GM12864 (cell line): ENCODE data around the gene EIF4E1B.
A peak's percentile ranks its signal among the peaks of the same experiment; 100 is the strongest.

Experiments used
- DNase-seq: peaks from one replicate; pipeline ENCODE4 v3.0.0-alpha.2; 2011; ENCODE audit warnings: low read depth
- H3K4me3 ChIP-seq: 2 replicates; pipeline ENCODE4 v1.5.1; 2011; ENCODE audit warnings: mild to moderate bottlenecking, low read depth, low read length, control low read depth
- CTCF ChIP-seq: IDR thresholded peaks from 2 replicates; pipeline ENCODE4 v1.5.1; 2011; ENCODE audit warnings: low read depth, mild to moderate bottlenecking, moderate library complexity, low read length, control low read depth, inconsistent platforms; ENCODE audit errors: missing control alignments

Gene EIF4E1B

GRCh38 chr5:176612855-176613254 lies 17.6 kb upstream of the EIF4E1B start:
- no peak for TF ChIP-seq CTCF
- H3K4me3 ChIP-seq, result no peak overlapping the region
- DNase-seq, result no peak

GRCh38 chr5:176614805-176615478 lies 15.5 kb upstream of the EIF4E1B start:
- TF ChIP-seq CTCF, result no peak
- H3K4me3 ChIP-seq, result no peak overlapping the region
- no peak for DNase-seq

DNA sequence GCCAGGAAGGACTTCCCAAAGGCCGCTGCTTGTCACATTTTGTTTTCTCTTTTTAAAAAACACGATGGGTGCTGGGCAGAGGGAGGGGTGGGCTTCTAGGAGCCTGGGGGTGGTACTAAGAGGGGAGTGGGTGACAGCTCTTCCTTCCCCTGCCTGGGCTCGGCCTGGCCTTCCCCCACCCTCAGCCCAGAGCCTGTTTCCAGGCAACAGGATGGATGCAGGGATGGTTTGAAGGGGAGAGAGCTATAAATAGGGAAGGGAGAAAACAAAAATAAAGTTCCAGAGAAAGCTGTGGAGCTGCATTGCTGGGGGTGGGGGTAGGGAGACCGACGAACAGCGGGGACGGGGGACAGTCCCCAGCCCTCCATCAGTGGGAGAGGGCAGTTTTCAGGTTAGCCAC lies 14.0 kb upstream of the EIF4E1B start:
- no peak overlapping the region for H3K4me3 ChIP-seq
- DNase-seq, result no peak
- TF ChIP-seq CTCF, result no peak

- no peak for DNase-seq
- H3K4me3 ChIP-seq, result no peak overlapping the region
- TF ChIP-seq CTCF, result no peak
These were observed 11.7 kb upstream of the EIF4E1B start for GRCh38 chr5:176618783-176619182.

GRCh38 chr5:176619203-176619568 lies 11.3 kb upstream of the EIF4E1B start:
- peak; percentile 17 for TF ChIP-seq CTCF
- no peak overlapping the region for H3K4me3 ChIP-seq
- DNase-seq, result peak; percentile 21

DNA sequence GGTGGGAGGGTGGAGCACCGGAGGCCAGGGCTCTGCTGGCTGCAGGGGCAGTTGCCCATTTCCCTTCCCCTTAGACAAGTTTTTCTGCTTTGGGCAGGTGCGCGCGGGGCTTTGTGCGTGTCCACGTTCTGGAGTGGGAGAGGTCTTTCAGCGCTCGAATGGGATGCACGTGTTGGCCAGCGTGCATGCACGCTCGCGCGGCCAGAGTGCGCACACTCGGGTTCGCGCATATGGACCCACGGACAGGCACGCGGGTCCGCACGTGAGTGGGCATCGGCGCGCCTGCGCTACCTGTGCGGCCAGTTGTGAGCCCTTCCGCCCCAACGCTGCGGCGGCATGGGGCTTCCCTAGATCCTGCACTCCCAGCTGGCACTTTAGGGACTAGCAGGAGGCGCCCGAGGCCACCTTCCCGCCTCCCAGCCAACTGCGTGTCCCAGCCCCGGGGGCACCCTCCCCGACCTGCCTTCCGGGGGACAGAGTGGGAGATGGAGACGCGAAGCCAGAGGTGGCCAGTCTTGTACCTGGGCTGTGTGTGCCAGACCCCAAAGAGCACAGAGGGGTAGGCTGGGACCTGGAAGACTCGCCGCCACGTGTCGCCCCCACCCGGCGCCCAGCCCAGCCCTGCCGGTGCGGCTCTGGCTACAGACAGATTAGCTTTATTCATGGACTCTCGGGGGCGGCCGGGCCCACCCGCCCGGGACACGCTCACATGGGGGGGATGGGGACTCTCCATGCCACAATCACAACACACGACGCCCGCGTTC lies 10.7 kb upstream of the EIF4E1B start:
- DNase-seq, result no peak
- no peak overlapping the region for H3K4me3 ChIP-seq
- TF ChIP-seq CTCF, result no peak
